ENCODE data around the gene AURKAIP1. TPM values are rescaled to one million over a fixed set of nuclear protein-coding genes. Genes with fewer than 3 reads are reported as not detected.

The AURKAIP1 gene
- polyA plus RNA-seq, 5 donors = 36.5 to 88.5 (median 46.3) TPM

GRCh38 chr1:1349256-1350012 is 25.6 kb downstream of the AURKAIP1 start, which contains the start of gene DVL1:
DVL1 (minus strand) TSS chr1:1349418; CDS start chr1:1349065, 353 bp downstream.
- DNase-seq = peak; percentile 69 to 70

- no peak for DNase-seq
Observed at GRCh38 chr1:1348420-1349255, 26.4 kb downstream of the AURKAIP1 start.

GRCh38 chr1:1347663-1348419 is 27.2 kb downstream of the AURKAIP1 start:
- no peak for DNase-seq

GRCh38 chr1:1347026-1347595 is 27.9 kb downstream of the AURKAIP1 start:
- no peak for DNase-seq

GRCh38 chr1:1346501-1346890 is 28.5 kb downstream of the AURKAIP1 start:
- DNase-seq = no peak

GRCh38 chr1:1345860-1346500 is 29.0 kb downstream of the AURKAIP1 start:
- DNase-seq = no peak

GRCh38 chr1:1345384-1345783 is 29.6 kb downstream of the AURKAIP1 start:
- DNase-seq = no peak

- no peak for DNase-seq
Observed at GRCh38 chr1:1344655-1345361, 30.2 kb downstream of the AURKAIP1 start.

GRCh38 chr1:1343811-1344421 is 31.1 kb downstream of the AURKAIP1 start:
- DNase-seq = no peak

GRCh38 chr1:1342584-1343115 is 32.4 kb downstream of the AURKAIP1 start:
- no peak for DNase-seq

GRCh38 chr1:1342061-1342562 is 32.9 kb downstream of the AURKAIP1 start:
- DNase-seq = no peak

GRCh38 chr1:1341549-1342021 is 33.4 kb downstream of the AURKAIP1 start:
- DNase-seq = no peak

GRCh38 chr1:1340791-1341548 is 34.0 kb downstream of the AURKAIP1 start:
- no peak for DNase-seq

GRCh38 chr1:1340185-1340584 is 34.8 kb downstream of the AURKAIP1 start:
- DNase-seq = no peak

GRCh38 chr1:1338278-1338677 is 36.7 kb downstream of the AURKAIP1 start:
- DNase-seq = no peak

- no peak for DNase-seq
Observed at GRCh38 chr1:1337793-1338147, 37.2 kb downstream of the AURKAIP1 start.

GRCh38 chr1:1336931-1337792 is 37.8 kb downstream of the AURKAIP1 start:
- DNase-seq = no peak

GRCh38 chr1:1336446-1336845 is 38.6 kb downstream of the AURKAIP1 start:
- DNase-seq = no peak

Data from right lung (tissue), 5 donors.